Left ventricle myocardium inferior (tissue), 1 donor: Measurements from ENCODE around the gene KANK3. TPM values are rescaled to one million over a fixed set of nuclear protein-coding genes. Genes with fewer than 3 reads are reported as not detected.
A peak's percentile ranks its signal among the peaks of the same experiment; 100 is the strongest.
"Not testable (repeated sequence)": the region's sequence is repeated elsewhere in the genome, so short reads cannot be mapped to it uniquely, and the experiment has no call there.

Experiments used
- DNase-seq: peaks from one replicate; pipeline ENCODE4 v3.0.0-alpha.2; 2020
- H3K27ac ChIP-seq: fragments of 200-600 bp; replicated peaks from 2 replicates; pipeline ENCODE4 v1.8.0; 2021
- H3K27me3 ChIP-seq: fragments of 200-600 bp; 2 replicates; pipeline ENCODE4 v1.8.0; 2021; ENCODE audit warnings: low read depth
- H3K36me3 ChIP-seq: fragments of 200-600 bp; 2 replicates; pipeline ENCODE4 v1.8.0; 2021
- H3K4me1 ChIP-seq: fragments of 200-600 bp; 2 replicates; pipeline ENCODE4 v1.8.0; 2021
- H3K4me3 ChIP-seq: fragments of 200-600 bp; 2 replicates; pipeline ENCODE4 v1.8.0; 2021; ENCODE audit warnings: mild to moderate bottlenecking, moderate library complexity
- H3K9me3 ChIP-seq: fragments of 200-600 bp; replicated peaks from 2 replicates; pipeline ENCODE4 v1.8.0; 2021
- intact Hi-C: fragments of 100-400 bp; cut with micrococcal nuclease; formaldehyde crosslinking; loops from one replicate; pipeline ENCODE4 v1.11.0; 2022
- total RNA-seq: library from RNA; stranded (reverse); fragmentation: NEBNext Ultra II Directional; extraction: Animal tissue kit (Norgen Biotek cat#: 25700); gene quantifications from one replicate; pipeline ENCODE4 v1.2.1, GENCODE V29; 2021
- TF ChIP-seq, protein P1 (sequence below): fragments of 200-600 bp; IDR thresholded peaks from 2 replicates; pipeline ENCODE4 v1.8.0; 2021; ENCODE audit warnings: antibody characterized with exemption, mild to moderate bottlenecking, borderline replicate concordance
- donor health status: DM: no; HTN: yes; CAD: no; lungs with severe emphysema.

The KANK3 gene
- total RNA-seq, 1 donor from 2014 or later: 19.9 TPM

GRCh38 chr19:8388612-8388958 lies 45.5 kb upstream of the KANK3 start:
- peaks cover 3% of the 10 kb centered on the region for H3K9me3 ChIP-seq
- no peak overlapping the region for H3K4me3 ChIP-seq
- H3K27ac ChIP-seq: peak overlapping the region; percentile 100
- intact Hi-C loops: no loop called here
- H3K4me1 ChIP-seq: peaks cover 43% of the 10 kb centered on the region
- H3K27me3 ChIP-seq: no peaks in the 10 kb centered on the region
- H3K36me3 ChIP-seq: peaks cover 9% of the 10 kb centered on the region
- TF ChIP-seq, protein P1, sequence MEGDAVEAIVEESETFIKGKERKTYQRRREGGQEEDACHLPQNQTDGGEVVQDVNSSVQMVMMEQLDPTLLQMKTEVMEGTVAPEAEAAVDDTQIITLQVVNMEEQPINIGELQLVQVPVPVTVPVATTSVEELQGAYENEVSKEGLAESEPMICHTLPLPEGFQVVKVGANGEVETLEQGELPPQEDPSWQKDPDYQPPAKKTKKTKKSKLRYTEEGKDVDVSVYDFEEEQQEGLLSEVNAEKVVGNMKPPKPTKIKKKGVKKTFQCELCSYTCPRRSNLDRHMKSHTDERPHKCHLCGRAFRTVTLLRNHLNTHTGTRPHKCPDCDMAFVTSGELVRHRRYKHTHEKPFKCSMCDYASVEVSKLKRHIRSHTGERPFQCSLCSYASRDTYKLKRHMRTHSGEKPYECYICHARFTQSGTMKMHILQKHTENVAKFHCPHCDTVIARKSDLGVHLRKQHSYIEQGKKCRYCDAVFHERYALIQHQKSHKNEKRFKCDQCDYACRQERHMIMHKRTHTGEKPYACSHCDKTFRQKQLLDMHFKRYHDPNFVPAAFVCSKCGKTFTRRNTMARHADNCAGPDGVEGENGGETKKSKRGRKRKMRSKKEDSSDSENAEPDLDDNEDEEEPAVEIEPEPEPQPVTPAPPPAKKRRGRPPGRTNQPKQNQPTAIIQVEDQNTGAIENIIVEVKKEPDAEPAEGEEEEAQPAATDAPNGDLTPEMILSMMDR: no peak
- no peak for DNase-seq

DNA sequence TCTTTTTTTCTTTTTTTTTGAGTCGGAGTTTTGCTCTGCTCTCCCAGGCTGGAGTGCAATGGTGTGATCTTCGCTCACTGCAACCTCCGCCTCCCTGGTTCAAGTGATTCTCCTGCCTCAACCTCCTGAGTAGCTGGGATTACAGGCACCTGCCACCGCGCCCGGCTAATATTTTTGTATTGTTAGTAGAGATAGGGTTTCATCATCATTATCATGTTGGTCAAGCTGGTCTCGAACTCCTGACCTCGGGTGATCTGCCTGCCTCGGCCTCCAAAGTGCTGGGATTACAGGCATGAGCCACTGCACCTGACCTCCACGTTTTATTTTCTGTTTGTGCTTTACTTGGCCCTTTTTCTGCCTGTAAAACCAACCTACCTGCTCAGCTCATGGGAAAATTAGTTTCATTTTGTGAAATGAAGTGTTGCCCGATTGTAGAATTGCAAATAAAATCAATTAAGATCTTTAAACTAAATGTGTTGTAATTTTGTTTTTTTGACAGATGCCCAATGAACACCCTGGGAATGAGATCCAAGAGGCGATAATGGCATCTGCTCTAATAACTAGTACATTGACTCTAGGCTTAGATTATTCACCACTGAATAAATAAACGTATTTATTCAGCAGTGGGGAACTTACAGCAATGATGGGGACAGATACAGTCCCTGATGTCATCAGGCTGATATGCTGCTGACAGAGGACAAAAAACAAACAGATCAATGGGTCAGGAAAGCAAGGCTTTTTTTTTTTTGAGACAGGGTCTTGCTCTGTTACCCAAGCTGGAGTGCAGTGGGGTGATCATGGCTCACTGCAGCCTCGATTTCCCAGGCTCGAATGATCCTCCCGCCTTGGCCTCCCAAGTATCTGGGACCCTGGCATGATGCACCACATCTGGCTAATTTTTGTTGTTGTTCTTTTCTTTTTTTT lies 44.9 kb upstream of the KANK3 start:
- H3K9me3 ChIP-seq: peaks cover 3% of the 10 kb centered on the region
- intact Hi-C loops: no loop called here
- no peaks in the 10 kb centered on the region for H3K27me3 ChIP-seq
- H3K36me3 ChIP-seq: peaks cover 9% of the 10 kb centered on the region
- no peak for DNase-seq
- H3K27ac ChIP-seq: no peak overlapping the region
- TF ChIP-seq, protein P1: no peak
- H3K4me3 ChIP-seq: no peak overlapping the region
- peaks cover 36% of the 10 kb centered on the region for H3K4me1 ChIP-seq

GRCh38 chr19:8386990-8387389 lies 43.9 kb upstream of the KANK3 start:
- Histone ChIP-seq H3K27me3 (no peaks in the 10 kb centered on the region), H3K4me1 (peaks cover 27% of the 10 kb centered on the region), H3K4me3 (no peak overlapping the region), H3K9me3 (peaks cover 3% of the 10 kb centered on the region), H3K36me3 (peaks cover 9% of the 10 kb centered on the region), H3K27ac (no peak overlapping the region)
- no peak for DNase-seq
- intact Hi-C loops: no loop called here
- TF ChIP-seq, protein P1: no peak

DNA sequence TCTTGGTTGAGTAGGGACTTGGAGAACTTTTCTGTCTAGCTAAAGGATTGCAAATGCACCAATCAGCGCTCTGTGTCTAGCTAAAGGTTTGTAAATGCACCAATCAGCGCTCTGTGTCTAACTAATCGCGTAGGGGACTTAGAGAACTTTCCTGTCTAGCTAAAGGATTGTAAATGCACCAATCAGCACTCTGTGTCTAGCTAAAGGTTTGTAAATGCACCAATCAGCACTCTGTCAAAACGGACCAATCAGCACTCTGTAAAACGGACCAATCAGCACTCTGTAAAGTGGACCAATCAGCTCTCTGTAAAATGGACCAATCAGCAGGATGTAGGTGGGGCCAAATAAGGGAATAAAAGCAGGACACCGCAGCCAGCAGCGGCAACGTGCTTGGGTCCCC lies 43.4 kb upstream of the KANK3 start:
- intact Hi-C loops: not testable (repeated sequence)

DNA sequence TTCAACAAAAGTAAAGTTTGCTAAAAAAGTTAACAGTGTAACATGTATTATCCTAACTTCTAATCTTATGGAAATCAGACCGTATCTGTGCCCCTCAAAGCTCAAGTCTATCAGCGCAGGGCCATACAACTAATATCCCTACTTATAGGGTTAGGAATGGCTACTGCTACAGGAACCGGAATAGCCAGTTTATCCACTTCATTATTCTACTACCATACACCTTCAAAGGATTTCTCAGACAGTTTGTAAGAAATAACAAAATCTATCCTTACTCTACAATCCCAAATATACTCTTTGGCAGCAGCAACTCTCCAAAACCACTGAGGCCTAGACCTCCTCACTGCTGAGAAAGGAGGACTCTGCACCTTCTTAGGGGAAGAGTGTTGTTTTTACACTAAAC lies 42.5 kb upstream of the KANK3 start:
- H3K9me3 ChIP-seq, intact Hi-C loops, H3K36me3 ChIP-seq: not testable (repeated sequence)

More for the DNA sequence above, 43.4 kb upstream of the KANK3 start:
- not testable (repeated sequence) for DNase-seq, H3K4me3 ChIP-seq, H3K27me3 ChIP-seq, H3K9me3 ChIP-seq, H3K36me3 ChIP-seq, H3K27ac ChIP-seq
- peaks cover 21% of the 10 kb centered on the region for H3K4me1 ChIP-seq

GRCh38 chr19:8385103-8385502 lies 42.0 kb upstream of the KANK3 start:
- H3K4me3 ChIP-seq, DNase-seq, H3K4me1 ChIP-seq, intact Hi-C loops, H3K27me3 ChIP-seq, H3K36me3 ChIP-seq, H3K9me3 ChIP-seq: not testable (repeated sequence)
- peak overlapping the region; percentile 3 for H3K27ac ChIP-seq

More for the DNA sequence above, 42.5 kb upstream of the KANK3 start:
- H3K4me3 ChIP-seq, DNase-seq, H3K27me3 ChIP-seq: not testable (repeated sequence)
- Histone ChIP-seq H3K27ac (peak overlapping the region; percentile 3), H3K4me1 (peaks cover 13% of the 10 kb centered on the region)

- H3K27me3 ChIP-seq, H3K4me3 ChIP-seq, H3K4me1 ChIP-seq, intact Hi-C loops, DNase-seq: not testable (repeated sequence)
- Histone ChIP-seq H3K36me3 (peaks cover 11% of the 10 kb centered on the region), H3K27ac (peak overlapping the region; percentile 3), H3K9me3 (peaks cover 12% of the 10 kb centered on the region)
Measured at GRCh38 chr19:8384569-8384968, 41.5 kb upstream of the KANK3 start.

DNA sequence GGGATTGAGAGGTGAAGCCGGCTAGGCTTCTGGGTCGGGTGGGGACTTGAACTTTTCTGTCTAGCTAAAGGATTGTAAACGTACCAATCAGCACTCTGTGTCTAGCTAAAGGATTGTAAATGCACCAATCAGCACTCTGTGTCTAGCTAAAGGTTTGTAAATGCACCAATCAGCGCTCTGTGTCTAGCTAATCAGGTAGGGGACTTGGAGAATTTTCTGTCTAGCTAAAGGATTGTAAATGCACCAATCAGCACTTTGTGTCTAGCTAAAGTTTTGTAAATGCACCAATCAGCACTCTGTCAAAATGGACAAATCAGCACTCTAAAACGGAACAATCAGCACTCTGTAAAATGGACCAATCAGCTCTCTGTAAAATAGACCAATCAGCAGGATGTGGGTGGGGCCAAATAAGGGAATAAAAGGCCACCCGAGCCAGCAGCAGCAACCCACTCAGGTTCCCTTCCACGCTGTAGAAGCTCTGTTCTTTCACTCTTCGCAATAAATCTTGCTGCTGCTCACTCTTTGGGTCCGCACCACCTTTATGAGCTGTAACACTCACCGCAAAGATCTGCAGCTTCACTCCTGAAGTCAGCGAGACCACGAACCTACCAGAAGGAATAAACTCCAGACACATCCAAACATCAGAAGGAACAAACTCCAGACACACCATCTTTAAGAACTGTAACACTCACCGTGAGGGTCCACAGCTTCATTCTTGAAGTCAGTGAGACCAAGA lies 36.3 kb upstream of the KANK3 start:
- intact Hi-C loops, H3K4me3 ChIP-seq, H3K27me3 ChIP-seq, H3K4me1 ChIP-seq, H3K27ac ChIP-seq, DNase-seq: not testable (repeated sequence)
- H3K9me3 ChIP-seq: peaks cover 12% of the 10 kb centered on the region
- H3K36me3 ChIP-seq: peaks cover 11% of the 10 kb centered on the region
